A172 (cell line): ENCODE results near the gene SEMA3C. TPM values are rescaled to one million over a fixed set of nuclear protein-coding genes. Genes with fewer than 3 reads are reported as not detected.

Experiments
- DNase-seq: peaks from one replicate; pipeline ENCODE4 v3.0.0-alpha.2; 2015; ENCODE audit warnings: low spot score
- total RNA-seq: library from RNA; depleted of rRNA; stranded (reverse); fragments of >200 nt; shearing (Covaris generic); gene quantifications from 2 replicates; pipeline ENCODE4 v1.2.3, GENCODE V29; 2014

SEMA3C gene
- total RNA-seq, 1 experiment from 2014 or later, result 268 TPM

- DNase-seq, result peak; percentile 68
Observed at GRCh38 chr7:80699045-80699638, 219.7 kb downstream of the SEMA3C start.
